ENCODE data around the gene DOP1A.
"Not testable (repeated sequence)": the region's sequence is repeated elsewhere in the genome, so short reads cannot be mapped to it uniquely, and the experiment has no call there.

DNA sequence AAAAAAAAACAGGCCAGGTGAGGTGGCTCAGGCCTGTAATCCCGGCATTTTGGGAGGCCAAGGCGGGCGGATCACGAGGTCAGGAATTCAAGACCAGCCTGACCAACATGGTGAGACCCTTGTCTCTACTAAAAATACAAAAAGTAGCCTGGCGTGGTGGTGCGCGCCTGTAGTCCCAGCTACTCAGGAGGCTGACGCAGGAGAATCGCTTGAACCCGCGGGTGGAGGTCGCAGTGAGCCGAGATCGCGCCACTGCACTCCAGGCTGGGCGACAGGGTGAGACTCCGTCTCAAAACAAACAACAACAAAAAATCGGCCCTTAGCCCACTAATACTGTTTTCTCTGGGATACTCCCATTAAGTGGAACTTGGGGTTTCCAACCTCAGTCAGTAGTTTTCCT, 124.5 kb downstream of the DOP1A start:
- TF ChIP-seq, protein P1, sequence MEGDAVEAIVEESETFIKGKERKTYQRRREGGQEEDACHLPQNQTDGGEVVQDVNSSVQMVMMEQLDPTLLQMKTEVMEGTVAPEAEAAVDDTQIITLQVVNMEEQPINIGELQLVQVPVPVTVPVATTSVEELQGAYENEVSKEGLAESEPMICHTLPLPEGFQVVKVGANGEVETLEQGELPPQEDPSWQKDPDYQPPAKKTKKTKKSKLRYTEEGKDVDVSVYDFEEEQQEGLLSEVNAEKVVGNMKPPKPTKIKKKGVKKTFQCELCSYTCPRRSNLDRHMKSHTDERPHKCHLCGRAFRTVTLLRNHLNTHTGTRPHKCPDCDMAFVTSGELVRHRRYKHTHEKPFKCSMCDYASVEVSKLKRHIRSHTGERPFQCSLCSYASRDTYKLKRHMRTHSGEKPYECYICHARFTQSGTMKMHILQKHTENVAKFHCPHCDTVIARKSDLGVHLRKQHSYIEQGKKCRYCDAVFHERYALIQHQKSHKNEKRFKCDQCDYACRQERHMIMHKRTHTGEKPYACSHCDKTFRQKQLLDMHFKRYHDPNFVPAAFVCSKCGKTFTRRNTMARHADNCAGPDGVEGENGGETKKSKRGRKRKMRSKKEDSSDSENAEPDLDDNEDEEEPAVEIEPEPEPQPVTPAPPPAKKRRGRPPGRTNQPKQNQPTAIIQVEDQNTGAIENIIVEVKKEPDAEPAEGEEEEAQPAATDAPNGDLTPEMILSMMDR (IDR thresholded peaks at IDR 0.05): not testable (repeated sequence)
- TF ChIP-seq POLR2A (IDR thresholded peaks at IDR 0.05): not testable (repeated sequence)

All from gastroesophageal sphincter (tissue), 3 donors.